GM21723 (cell line): ENCODE measurements around the gene VPS72.
A peak's percentile ranks its signal among the peaks of the same experiment; 100 is the strongest.
"Not testable (repeated sequence)": the region's sequence is repeated elsewhere in the genome, so short reads cannot be mapped to it uniquely, and the experiment has no call there.

Source experiments
- ATAC-seq: cut with Tn5 transposase; IDR thresholded peaks from one replicate; pipeline ENCODE4 v1.9.1; 2021; ENCODE audit warnings: mild to moderate bottlenecking, moderate library complexity; ENCODE audit not compliant: unreplicated experiment

Gene VPS72, protein sequence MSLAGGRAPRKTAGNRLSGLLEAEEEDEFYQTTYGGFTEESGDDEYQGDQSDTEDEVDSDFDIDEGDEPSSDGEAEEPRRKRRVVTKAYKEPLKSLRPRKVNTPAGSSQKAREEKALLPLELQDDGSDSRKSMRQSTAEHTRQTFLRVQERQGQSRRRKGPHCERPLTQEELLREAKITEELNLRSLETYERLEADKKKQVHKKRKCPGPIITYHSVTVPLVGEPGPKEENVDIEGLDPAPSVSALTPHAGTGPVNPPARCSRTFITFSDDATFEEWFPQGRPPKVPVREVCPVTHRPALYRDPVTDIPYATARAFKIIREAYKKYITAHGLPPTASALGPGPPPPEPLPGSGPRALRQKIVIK

GRCh38 chr1:151189637-151190445 lies at the start of gene VPS72:
VPS72 (minus strand) TSS chr1:151190197; CDS start chr1:151190121, 76 bp downstream.
- peak; percentile 77 for ATAC-seq

DNA sequence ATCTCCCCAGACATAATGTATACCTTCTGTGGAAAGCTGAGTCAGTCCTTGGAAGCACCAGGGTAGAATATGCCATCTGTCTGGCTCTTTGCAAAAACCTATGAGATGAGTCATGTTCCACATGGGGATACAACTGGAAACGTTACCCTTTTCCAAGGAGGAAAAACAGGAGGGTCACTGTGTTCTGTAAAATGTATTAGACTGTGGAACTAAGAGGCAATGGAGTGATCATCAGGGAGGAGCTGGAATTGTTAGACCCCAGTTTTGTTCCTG lies 48.4 kb upstream of the VPS72 start:
- ATAC-seq, result no peak

DNA sequence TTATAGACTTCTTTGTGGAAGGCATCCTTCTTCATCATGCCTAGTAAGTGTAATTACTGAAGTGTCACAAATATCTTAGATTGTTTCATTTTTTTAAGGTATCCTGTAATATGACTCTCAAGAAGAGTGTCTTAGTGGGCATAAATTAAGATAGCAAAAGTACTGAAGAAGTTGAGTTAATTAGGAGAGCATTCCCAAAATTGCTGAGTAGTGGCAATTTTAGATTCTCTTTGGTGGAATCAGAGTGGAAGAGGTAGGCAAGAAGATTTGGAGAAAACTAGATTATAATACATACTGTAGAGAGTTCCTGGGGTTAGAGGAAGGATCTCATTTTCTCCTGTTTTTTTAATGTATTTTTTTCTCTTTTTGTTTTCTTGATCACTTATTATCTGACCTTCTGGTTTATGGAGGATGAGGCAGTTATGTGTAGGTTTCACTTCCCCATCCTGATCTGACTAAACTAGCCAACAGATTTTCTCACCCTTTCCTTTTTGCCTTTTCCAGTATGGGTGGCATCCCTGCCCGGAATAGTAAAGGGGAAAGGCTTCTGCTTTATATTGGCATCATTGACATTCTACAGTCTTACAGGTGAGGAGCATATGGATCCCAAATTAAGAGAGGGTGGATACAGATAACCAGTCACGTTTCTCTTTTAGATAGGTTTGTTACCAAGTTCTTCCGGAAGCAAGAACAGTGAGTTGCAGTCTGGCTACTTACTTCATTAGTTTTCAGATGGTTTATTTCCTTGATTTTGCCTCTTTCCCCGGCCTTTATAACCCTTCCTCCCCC lies 47.9 kb upstream of the VPS72 start:
- ATAC-seq, result no peak

- ATAC-seq, result no peak
These were observed 45.2 kb upstream of the VPS72 start for GRCh38 chr1:151235235-151235634.

GRCh38 chr1:151222130-151222529 lies 32.1 kb upstream of the VPS72 start:
- no peak for ATAC-seq

DNA sequence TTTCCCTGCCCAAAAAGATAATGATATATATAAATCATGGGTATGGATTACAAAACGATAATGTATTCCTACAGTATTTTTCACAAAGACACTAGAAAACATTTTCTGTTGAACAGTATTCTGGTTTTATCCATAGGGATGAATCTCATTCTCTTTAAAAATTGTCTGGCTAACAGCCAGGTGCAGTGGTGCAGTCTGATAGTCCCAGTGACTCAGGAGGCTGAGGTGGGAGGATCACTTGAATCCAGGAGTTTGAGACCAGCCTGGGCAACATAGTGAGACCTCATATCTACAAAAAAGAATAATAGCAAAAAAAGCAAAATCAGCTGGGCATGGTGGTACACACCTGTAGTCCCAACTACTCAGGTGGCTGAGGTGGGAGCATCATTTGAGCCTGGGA lies 31.6 kb upstream of the VPS72 start:
- no peak for ATAC-seq

DNA sequence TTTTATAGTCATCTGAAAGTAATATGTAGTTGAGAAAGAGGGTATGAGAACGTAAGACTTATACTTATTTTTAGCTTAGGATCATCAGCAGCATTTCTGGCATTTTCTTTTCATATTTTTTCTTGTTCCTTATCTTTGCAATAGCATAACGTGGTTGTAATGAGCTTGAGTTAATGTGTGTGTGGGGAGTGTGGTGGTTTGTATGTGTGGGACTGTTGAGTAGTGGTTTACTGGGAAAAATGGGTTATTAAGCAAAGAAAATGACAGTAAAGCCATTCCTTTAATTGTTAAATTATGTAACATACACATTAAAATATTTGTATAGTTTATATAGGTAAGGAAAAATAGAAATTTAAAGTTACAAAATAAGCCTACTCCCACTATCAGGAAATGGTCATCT lies 23.6 kb upstream of the VPS72 start:
- no peak for ATAC-seq

- no peak for ATAC-seq
These were observed 22.1 kb upstream of the VPS72 start for GRCh38 chr1:151211972-151212705.

- ATAC-seq, result no peak
These were observed 20.8 kb upstream of the VPS72 start for GRCh38 chr1:151210830-151211229.

DNA sequence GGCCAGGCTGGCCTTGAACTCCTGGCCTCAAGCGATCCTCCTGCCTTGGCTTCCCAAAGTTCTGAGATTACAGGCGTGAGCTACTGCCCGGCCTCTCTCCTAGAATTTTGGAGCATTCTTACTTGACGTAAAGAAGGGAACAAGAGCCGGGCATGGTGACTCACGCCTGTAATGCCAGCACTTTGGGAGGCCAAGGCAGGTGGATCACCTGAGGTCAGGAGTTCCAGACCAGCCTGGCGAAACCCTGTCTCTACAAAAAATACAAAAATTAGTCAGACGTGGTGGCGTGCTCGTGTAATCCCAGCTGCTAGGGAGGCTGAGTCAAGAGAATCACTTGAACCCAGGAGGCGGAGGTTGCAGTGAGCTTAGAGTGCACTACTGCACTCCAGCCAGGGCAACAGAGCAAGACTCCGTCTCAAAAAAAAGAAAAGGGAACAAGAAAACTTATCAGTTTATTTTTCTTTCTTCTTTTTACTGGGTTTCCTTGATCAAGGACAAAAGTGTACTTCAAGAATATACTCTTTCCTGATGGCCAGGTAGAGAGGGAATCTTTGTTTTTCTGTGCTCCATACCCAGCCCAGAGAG lies 15.5 kb upstream of the VPS72 start:
- ATAC-seq, result not testable (repeated sequence)

- no peak for ATAC-seq
These were observed 10.0 kb upstream of the VPS72 start for GRCh38 chr1:151199873-151200581.

GRCh38 chr1:151198254-151199127 lies 8.5 kb upstream of the VPS72 start, which contains the start of gene PIP5K1A:
PIP5K1A (plus strand) TSS chr1:151198552; CDS start chr1:151198997, 445 bp downstream.
- peak; percentile 76 for ATAC-seq

DNA sequence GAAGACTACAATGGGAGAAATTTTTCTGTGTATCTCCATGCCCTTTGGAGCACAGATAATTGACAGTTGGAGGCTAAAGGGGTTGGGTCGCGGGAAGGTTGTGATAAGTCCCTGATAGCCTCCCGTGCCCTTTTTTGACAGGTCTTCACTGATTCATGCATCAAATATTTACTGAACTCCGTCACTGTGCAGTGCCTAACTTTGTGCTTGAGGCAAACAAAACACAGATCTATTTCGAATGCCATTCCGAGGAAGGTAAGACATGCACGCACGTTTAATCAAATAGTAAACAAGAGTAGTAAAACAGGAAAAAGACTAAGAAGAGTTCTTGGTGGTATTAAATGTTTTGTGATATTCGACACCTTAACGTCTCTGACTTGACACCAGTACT lies 7.9 kb upstream of the VPS72 start:
- no peak for ATAC-seq

- ATAC-seq, result no peak
These were observed 6.3 kb upstream of the VPS72 start for GRCh38 chr1:151196292-151196800.

DNA sequence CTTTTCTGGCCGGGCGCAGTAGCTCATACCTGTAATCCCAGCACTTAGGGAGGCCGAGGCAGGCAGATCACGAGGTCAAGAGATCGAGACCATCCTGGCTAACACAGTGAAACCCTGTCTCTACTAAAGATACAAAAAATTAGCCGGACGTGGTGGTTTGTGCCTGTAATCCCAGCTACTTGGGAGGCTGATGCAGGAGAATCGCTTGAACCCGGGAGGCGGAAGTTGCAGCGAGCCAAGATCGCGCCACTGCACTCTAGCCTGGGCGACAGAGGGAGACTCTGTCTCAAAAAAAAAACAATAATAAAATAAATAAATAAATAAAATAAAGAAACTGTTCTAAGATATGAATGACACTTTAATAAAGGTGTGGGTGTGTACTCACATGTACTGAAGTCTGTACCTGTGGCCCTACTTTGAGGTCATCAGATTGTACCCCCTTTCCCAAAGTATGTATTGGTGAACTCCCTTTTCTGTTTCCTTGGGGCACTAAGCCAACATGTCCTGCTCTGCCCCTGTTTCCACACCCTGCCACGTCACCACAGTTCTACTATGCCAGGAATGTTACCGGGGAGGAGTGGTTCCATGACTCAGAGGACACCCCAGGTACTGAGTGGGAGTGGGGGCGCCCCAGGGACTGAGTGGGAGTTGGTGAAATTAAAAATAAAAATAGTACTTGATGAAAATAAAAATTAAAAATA lies 5.0 kb upstream of the VPS72 start:
- ATAC-seq, result not testable (repeated sequence)

DNA sequence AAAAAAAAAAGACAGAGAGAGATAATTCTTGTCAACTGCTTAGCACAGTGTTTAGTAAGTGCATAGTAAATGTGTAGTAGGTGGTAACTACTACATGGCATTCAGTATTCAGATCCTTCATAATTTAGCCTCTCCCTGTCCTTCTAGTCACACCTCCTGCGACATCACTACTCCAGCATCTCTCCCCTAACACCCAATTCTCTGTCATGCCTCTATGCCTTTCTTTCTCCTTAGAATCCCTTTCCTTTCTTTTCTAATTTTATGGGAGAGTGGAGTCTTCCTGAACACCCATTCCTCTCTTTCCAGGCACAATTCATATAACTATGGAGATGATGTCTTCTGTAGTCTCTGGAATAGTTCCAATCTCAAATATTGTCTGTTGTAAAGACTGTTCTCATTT lies 3.9 kb upstream of the VPS72 start:
- no peak for ATAC-seq

GRCh38 chr1:151193304-151193703 lies 3.3 kb upstream of the VPS72 start:
- ATAC-seq, result no peak

DNA sequence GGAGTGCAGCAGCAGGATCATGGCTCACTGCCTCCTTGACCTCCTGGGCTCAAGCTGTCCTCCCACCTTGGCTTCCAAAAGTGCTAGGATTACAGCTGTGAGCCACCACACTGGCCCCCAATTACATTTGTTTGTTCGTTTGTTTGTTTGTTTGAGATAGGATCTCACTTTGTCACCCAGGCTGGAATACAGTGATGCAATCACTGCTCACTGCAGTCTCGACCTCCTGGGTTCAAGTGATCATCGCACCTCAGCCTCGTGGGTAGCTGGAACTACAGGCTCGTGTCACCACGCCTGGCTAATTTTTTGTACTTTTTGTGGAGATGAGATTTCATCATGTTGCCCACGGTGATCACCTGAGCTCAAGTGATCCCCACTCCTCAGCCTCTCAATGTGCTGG lies 2.0 kb upstream of the VPS72 start:
- ATAC-seq, result no peak
